Epithelial cell of proximal tubule (primary cell): ENCODE measurements around the gene ANAPC10. TPM values are rescaled to one million over a fixed set of nuclear protein-coding genes. Genes with fewer than 3 reads are reported as not detected.
"Not testable (repeated sequence)": the region's sequence is repeated elsewhere in the genome, so short reads cannot be mapped to it uniquely, and the experiment has no call there.

Source experiments
- DNase-seq: peaks from one replicate; pipeline ENCODE4 v3.0.0-alpha.2; 2011; ENCODE audit warnings: low read depth
- H3K4me3 ChIP-seq: 2 replicates; pipeline ENCODE4 v1.5.1; 2011; ENCODE audit warnings: low read depth, mild to moderate bottlenecking, low read length
- total RNA-seq: library from RNA; depleted of rRNA; stranded (reverse); fragments of >200 nt; gene quantifications from 2 replicates; pipeline ENCODE4 v1.2.3, GENCODE V29; 2015
- TF ChIP-seq, protein P1 (sequence below): conservative IDR thresholded peaks from 2 replicates; pipeline ENCODE4 v1.5.1; 2012; ENCODE audit warnings: low read depth, mild to moderate bottlenecking, low read length

Gene ANAPC10
- 25.0 and 28.1 TPM in 2 replicates for total RNA-seq

- H3K4me3 ChIP-seq, result peak within 1 kb of the TSS; percentile 87
- TF ChIP-seq, protein P1, sequence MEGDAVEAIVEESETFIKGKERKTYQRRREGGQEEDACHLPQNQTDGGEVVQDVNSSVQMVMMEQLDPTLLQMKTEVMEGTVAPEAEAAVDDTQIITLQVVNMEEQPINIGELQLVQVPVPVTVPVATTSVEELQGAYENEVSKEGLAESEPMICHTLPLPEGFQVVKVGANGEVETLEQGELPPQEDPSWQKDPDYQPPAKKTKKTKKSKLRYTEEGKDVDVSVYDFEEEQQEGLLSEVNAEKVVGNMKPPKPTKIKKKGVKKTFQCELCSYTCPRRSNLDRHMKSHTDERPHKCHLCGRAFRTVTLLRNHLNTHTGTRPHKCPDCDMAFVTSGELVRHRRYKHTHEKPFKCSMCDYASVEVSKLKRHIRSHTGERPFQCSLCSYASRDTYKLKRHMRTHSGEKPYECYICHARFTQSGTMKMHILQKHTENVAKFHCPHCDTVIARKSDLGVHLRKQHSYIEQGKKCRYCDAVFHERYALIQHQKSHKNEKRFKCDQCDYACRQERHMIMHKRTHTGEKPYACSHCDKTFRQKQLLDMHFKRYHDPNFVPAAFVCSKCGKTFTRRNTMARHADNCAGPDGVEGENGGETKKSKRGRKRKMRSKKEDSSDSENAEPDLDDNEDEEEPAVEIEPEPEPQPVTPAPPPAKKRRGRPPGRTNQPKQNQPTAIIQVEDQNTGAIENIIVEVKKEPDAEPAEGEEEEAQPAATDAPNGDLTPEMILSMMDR, result peak; percentile 42
- peak; percentile 88 for DNase-seq
Observed at GRCh38 chr4:145097821-145098674, at the start of gene ANAPC10, which contains the start of gene ABCE1. TSS of gene ANAPC10 (minus strand) at chr4:145098196. CDS start at chr4:145096099, 2,097 bp downstream. TSS of gene ABCE1 (plus strand) at chr4:145098311. CDS start at chr4:145104413, 6,102 bp downstream.

DNA sequence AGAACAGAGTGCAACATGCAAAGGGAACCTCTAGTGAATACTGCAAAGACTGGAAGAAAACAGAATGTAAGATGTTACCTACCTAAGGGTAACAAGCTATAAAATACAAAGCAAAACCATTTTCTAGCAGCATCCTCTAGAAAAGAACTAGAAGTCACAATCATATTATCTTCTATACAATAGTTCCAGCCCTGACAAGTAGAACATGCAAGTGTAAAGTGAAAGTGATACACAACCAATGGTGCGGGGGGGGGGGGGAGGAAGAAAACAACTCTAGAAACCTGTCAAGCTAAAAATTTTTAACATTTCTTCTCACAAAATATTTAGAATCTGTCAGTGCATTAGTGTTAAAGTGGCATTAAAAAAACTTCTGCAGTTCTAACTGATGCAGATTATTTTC is 38.2 kb upstream of the ANAPC10 start:
- not testable (repeated sequence) for DNase-seq, H3K4me3 ChIP-seq

DNA sequence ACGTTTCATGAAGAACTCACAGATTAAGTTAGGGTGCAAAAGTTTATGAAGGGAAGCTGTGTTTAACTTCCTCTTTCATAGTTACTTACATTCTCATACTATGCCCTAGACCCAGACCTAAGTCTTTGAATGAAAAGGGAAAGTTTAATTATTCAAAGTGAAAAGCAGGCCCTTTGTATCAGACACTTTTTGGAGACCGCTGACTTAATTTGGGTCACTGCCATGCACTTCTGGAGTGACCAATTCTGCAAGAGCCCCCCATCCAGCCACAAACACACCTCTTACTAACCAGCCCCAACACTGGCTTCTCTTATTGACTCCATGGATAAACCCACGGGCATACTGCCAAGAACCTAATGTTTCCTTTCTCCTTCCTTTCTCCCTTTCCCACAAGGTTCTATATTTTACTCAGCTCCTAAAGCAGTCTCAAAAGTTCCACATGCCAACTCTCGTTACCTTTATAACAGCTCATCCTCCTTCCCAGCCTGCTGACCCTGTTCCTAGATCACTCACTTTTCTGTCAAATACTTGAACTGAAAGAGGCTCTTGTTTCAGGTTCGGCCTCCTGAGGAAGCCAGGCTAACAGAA is 34.6 kb upstream of the ANAPC10 start:
- TF ChIP-seq, protein P1, result no peak
- no peak for DNase-seq
- H3K4me3 ChIP-seq, result no peak overlapping the region

DNA sequence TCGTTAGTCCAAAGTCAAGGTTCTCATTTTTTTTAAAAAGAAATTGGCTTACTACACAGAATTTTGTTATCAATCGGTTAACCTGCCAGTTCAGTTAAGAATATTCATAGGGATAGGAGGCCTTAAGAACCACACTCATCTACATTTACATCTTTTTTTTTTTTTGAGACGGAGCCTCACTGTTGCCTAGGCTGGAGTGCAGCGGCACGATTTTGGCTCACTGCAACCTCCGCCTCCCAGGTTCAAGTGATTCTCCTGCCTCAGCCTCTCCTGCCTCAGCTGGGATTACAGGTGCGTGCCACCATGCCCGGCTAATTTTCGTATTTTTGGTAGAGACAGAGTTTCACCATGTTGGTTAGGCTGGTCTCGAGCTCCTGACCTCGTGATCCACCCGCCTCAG is 33.9 kb upstream of the ANAPC10 start:
- TF ChIP-seq, protein P1, result no peak
- no peak for DNase-seq
- no peak overlapping the region for H3K4me3 ChIP-seq

DNA sequence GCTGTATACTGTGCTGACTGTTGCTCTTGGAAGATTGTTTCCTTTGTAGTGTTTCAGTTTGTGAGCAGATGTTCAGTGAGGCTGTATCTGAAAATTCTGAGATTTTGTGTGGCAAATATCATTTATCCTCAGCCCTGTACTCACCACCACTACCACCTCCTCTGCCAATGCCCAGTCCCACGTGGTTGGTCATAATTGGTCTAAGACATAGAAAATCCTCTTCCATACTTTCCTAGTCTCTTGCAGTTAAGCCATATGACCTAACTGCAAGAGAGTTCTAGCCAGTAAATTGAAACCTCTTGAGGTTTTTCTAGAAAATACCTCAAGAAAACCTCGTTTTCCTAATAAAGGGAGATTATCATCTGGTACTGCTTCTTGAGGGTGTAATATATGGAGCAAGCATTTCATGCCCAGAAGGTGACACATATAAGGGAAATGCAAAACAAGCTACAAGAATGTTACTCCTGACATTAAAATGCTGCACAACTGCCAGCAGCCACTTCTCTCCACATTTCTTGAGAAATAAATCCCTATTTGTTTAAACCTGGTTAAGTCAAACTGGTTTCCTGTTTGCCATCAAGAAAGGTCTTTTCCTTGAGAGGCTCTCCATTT is 32.9 kb upstream of the ANAPC10 start:
- no peak overlapping the region for H3K4me3 ChIP-seq
- no peak for DNase-seq
- TF ChIP-seq, protein P1, result no peak

GRCh38 chr4:145130130-145130529 is 32.1 kb upstream of the ANAPC10 start:
- DNase-seq, result no peak
- TF ChIP-seq, protein P1, result no peak
- no peak overlapping the region for H3K4me3 ChIP-seq

DNA sequence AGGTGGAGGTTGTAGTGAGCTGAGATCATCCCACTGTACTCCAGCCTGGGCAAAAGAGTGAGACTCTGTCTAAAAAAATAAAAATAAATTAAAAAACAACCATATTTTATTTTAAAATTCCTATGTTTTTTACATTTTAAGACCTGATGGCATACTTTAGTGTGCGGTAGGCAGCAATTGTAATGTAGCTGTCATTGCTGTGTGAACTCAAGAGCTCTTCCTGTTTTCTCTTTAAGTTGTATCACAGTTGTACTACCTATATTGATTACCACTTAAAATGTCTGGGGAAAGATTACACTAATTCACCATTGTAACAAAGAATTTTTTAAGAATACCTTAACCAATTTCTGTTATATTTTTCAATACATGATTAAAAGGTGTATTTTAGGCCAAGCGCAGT is 27.4 kb upstream of the ANAPC10 start:
- TF ChIP-seq, protein P1, result no peak
- no peak for DNase-seq
- H3K4me3 ChIP-seq, result no peak overlapping the region
